Dermis lymphatic vessel endothelial cell (primary cell): Measurements from ENCODE around the gene ADRA1B. TPM values are rescaled to one million over a fixed set of nuclear protein-coding genes. Genes with fewer than 3 reads are reported as not detected.

ENCODE experiments used
- total RNA-seq: library from RNA; depleted of rRNA; stranded (reverse); fragments of >200 nt; gene quantifications from 2 replicates; pipeline ENCODE4 v1.2.1, GENCODE V29; 2014

ADRA1B gene
- 0.11 TPM in 1 of 2 replicates, not detected in the other for total RNA-seq

GRCh38 chr5:159915904-159916840, at the start of gene ADRA1B:
TSS of gene ADRA1B (plus strand) at chr5:159916482. CDS start at chr5:159916906, 424 bp downstream.

GRCh38 chr5:160008877-160009590, 92.8 kb downstream of the ADRA1B start, which contains the start of gene TTC1:
TSS of gene TTC1 (plus strand) at chr5:160009139. CDS start at chr5:160010529, 1,390 bp downstream.

Other genes starting within 250 kb of the ADRA1B start
- 37.0 and 54.5 TPM in 2 replicates for gene TTC1, start 92.7 kb downstream of the ADRA1B start, total RNA-seq
- gene PWWP2A, start 203.0 kb downstream of the ADRA1B start, total RNA-seq = 8.9 and 14.3 TPM in 2 replicates